Embryonic facial prominence (tissue), 1 donor: Measurements from ENCODE around the gene MED12L.
"Not testable (repeated sequence)": the region's sequence is repeated elsewhere in the genome, so short reads cannot be mapped to it uniquely, and the experiment has no call there.

Experiments
- DNase-seq: peaks from one replicate; pipeline ENCODE4 v3.0.0-alpha.2; 2016; ENCODE audit errors: extremely low spot score

Gene MED12L

GRCh38 chr3:151144016-151144415 lies 58.6 kb downstream of the MED12L start:
- DNase-seq, result no peak

GRCh38 chr3:151144760-151145159 lies 59.3 kb downstream of the MED12L start:
- DNase-seq, result no peak

GRCh38 chr3:151145713-151146070 lies 60.2 kb downstream of the MED12L start:
- DNase-seq, result no peak

- peak; percentile 33 for DNase-seq
Measured at GRCh38 chr3:151146071-151146730, 60.7 kb downstream of the MED12L start.

GRCh38 chr3:151146731-151147091 lies 61.2 kb downstream of the MED12L start:
- no peak for DNase-seq

GRCh38 chr3:151147299-151147698 lies 61.8 kb downstream of the MED12L start:
- DNase-seq, result no peak

GRCh38 chr3:151152455-151153079 lies 67.1 kb downstream of the MED12L start:
- no peak for DNase-seq

GRCh38 chr3:151154566-151154965 lies 69.1 kb downstream of the MED12L start:
- DNase-seq, result no peak

- no peak for DNase-seq
Measured at GRCh38 chr3:151155409-151156128, 70.1 kb downstream of the MED12L start.

GRCh38 chr3:151156618-151157216 lies 71.3 kb downstream of the MED12L start:
- no peak for DNase-seq

- no peak for DNase-seq
Measured at GRCh38 chr3:151159806-151160205, 74.3 kb downstream of the MED12L start.

- no peak for DNase-seq
Measured at GRCh38 chr3:151165226-151165625, 79.8 kb downstream of the MED12L start.

GRCh38 chr3:151166161-151166560 lies 80.7 kb downstream of the MED12L start:
- DNase-seq, result no peak

- DNase-seq, result no peak
Measured at GRCh38 chr3:151168269-151169094, 83.0 kb downstream of the MED12L start.

GRCh38 chr3:151169262-151169947 lies 83.9 kb downstream of the MED12L start:
- no peak for DNase-seq

GRCh38 chr3:151169948-151170679 lies 84.7 kb downstream of the MED12L start:
- DNase-seq, result not testable (repeated sequence)

- no peak for DNase-seq
Measured at GRCh38 chr3:151171145-151171757, 85.8 kb downstream of the MED12L start.

- no peak for DNase-seq
Measured at GRCh38 chr3:151174351-151174750, 88.9 kb downstream of the MED12L start.

- DNase-seq, result no peak
Measured at GRCh38 chr3:151175952-151176351, 90.5 kb downstream of the MED12L start.

GRCh38 chr3:151178208-151178845 lies 92.9 kb downstream of the MED12L start:
- DNase-seq, result no peak
